Measurements from ENCODE around the gene GPR137C.

- TF ChIP-seq CTCF (IDR thresholded peaks at IDR 0.05) = no peak
- TF ChIP-seq POLR2A (IDR thresholded peaks at IDR 0.05) = no peak
Measured at GRCh38 chr14:52513249-52513648, 39.4 kb upstream of the GPR137C start.

Data from right lobe of liver (tissue), 4 donors.